ENCODE data around the gene BET1L.

DNA sequence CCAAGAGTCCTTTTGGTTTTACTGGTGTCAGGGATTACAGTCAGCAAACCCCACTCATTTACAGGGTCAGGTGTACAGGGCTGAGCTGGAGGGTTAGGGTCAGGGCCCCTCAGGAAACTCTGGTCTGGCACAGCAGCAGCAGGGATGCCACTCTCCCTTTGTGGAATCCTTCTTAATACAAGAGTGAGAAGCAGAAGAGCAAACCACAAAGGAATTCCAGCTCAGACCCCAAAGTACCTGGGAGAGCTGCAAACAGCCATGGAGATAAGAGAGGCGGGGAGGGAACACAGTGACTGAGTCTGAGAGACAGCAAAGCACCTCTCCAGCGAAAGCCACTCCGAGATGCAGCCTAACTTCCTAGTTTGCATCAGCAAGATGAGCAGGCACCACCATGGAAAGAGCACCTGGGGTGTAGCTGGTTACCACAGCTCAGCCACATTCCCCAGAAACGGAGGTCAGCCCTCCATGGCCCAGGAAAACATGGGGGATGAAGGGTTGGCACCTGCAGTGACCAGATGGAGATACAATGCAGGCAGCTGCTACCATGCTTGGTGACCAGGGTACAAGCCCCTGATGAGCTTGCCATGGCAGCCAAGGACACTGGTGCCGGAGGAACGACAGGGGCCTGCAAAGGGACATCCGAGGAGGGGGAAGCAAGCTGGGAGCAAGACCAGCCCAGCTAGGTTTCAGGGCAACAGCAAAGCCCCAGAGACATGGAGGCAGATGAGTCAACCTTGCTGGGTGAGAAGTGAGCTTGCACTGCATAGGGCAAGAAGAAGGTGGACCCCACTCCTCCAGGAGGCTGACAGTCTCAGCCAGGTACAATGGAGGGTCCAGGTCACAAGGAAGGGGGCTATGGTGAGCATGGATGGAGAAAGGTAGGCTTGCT is 3.9 kb downstream of the BET1L start:
- TF ChIP-seq, protein P1, sequence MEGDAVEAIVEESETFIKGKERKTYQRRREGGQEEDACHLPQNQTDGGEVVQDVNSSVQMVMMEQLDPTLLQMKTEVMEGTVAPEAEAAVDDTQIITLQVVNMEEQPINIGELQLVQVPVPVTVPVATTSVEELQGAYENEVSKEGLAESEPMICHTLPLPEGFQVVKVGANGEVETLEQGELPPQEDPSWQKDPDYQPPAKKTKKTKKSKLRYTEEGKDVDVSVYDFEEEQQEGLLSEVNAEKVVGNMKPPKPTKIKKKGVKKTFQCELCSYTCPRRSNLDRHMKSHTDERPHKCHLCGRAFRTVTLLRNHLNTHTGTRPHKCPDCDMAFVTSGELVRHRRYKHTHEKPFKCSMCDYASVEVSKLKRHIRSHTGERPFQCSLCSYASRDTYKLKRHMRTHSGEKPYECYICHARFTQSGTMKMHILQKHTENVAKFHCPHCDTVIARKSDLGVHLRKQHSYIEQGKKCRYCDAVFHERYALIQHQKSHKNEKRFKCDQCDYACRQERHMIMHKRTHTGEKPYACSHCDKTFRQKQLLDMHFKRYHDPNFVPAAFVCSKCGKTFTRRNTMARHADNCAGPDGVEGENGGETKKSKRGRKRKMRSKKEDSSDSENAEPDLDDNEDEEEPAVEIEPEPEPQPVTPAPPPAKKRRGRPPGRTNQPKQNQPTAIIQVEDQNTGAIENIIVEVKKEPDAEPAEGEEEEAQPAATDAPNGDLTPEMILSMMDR (IDR thresholded peaks at IDR 0.05) = no peak
- no peak for TF ChIP-seq POLR2A (IDR thresholded peaks at IDR 0.05)

All from lower leg skin (tissue), 3 donors.